ENCODE measurements around the gene ADAP1. TPM values are rescaled to one million over a fixed set of nuclear protein-coding genes. Genes with fewer than 3 reads are reported as not detected.

Gene ADAP1
- total RNA-seq, 1 donor from 2014 or later: 32.0 TPM

DNA sequence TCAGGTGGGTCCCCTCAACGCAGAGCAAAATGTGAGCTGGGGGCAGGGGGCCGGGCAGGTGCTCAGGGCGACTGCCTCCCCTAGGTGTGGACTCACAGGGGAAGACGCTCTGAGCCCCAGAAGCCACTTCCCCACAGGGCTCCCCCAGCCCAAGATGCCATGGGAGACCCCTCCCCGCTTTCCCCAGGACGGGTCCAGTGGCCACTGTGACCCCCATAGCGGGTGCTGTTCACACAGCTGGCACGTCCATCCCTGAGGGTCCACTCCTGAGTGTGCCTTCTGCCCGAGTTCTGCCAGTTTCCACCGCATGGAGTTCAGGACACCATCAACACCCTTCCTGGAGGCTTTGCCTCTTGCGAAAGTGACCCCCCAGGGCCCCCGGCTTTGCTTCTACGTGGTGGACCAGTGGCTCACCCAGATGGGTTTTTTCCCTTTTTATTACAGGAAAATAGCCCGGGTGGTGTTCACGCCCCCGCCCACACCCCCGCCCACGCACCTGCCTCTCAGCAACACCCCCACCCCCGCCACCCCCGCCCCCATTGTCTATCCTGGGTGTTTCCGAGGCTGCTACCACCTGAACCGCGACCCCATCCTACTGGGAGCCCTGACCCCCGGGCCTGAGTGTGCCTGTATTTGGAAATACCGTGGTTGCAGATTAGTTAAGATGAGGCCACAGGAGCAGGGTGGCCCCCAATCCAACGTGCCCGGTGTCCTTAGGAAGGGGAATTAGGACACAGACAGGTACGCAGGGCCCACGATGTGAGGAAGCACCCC, 32.0 kb downstream of the ADAP1 start:
- DNase-seq: no peak

GRCh38 chr7:921581-922333, 32.7 kb downstream of the ADAP1 start:
- DNase-seq: no peak

GRCh38 chr7:921071-921461, 33.4 kb downstream of the ADAP1 start:
- DNase-seq: no peak

- no peak for DNase-seq
These were observed 34.0 kb downstream of the ADAP1 start for GRCh38 chr7:920351-921070.

- no peak for DNase-seq
These were observed 34.5 kb downstream of the ADAP1 start for GRCh38 chr7:919924-920341.

DNA sequence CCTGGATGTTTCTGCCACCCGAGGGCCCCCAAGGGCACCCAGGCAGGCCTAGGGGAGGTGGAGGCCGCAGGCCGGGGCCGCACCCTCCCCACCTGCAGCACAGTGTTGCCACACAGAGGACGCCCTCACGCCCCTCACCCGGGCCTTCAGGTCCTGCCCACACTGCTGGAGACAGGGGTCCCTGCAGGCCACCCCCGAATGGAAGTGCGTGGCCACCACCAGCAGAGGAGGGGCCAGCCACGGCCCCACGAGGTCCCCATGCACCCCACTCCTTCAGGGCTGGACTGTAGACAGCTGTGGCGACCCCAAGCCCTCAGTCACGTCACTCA, 35.4 kb downstream of the ADAP1 start:
- no peak for DNase-seq

DNA sequence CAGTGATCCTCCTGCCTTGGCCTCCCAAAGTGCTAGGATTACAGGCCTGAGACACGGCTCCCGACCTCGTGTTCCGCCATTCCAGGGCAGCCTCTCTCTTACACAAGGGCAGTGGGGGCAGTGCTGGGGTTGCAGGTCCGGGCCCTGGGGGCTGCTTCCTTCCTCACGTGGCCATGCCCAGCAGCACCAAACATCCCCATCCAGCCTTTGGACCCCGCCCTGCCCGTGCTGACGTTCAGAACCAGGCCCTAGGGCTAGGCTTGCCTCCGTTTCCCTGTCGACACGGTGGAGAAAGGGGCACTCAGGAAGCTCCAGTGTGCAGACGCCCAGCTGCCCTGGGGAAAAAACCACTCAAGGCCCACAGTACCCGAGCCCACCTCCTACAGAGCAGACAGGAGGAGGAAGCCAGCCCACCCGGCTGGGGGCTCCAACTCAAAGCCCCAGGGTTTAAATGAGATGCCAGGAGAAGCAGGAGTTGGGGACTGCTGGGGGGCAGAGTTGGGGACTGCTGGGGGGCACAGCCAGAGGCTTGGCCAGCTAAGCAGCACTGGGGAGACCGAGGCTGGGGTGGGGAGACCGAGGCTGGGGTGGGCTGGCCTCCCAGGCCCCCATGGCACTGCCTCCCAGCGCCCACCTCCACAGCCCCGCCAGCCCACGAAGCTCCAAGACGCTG, 35.9 kb downstream of the ADAP1 start:
- DNase-seq: no peak

DNA sequence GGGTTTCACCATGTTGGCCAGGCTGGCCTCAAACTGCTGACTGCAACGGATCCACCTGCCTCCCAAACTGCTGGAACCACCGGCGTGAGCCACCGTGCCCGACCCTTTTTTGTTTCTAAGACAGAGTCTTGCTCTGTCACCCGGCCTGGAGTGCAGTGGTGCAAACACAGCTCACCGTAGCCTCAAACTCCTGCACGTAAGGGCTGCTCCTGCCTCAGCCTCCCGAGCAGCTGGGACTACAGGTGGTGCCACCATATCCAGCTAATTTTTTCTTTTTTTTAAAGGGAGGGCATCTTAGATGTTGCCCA, 36.4 kb downstream of the ADAP1 start:
- DNase-seq: no peak

- DNase-seq: no peak
These were observed 37.0 kb downstream of the ADAP1 start for GRCh38 chr7:917255-918117.

- DNase-seq: no peak
These were observed 38.1 kb downstream of the ADAP1 start for GRCh38 chr7:916291-916941.

DNA sequence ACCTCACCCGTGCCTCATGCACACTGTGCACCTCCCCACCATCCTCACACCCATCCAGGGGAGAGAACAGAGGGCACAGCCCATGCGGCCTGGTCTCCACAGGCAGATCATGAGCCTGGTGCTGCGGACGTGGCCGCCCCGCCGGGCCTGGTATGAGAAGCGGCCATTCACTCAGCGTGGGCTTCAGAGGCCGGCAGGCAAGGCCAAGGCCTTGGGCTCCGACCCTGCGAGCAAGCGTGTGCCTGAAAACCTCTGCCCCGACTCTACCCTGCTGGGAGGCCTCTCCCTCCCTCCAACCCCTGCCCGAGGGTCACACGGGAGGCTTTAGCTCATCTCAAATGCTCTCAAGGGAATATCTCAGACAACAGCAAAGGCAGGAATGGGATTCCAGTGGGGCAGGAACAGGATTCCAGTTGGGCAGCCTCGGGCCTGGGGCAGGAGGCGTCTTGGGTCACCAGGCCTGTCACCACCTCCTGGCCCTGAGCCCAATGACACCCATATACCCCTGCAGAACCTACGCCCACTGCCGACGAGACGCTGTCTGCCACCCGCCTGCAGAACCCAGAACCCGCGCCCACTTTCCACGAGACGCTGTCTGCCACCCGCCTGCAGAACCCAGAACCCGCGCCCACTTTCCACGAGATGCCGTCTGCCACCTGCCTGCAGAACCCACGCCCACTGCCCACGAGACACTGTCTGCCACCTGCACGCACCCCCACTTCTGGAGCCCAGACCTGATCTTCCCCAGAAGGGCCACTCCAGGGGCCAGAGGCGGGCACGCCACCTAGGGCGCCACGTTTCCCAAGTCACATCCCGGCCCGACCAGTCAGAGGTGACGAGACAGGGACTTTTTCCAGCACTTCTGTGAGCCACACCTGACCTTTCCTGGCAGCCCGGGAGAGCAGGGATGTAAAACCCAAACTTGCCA, 38.9 kb downstream of the ADAP1 start:
- DNase-seq: no peak

- no peak for DNase-seq
These were observed 39.8 kb downstream of the ADAP1 start for GRCh38 chr7:914521-915194.

- peak; percentile 54 for DNase-seq
These were observed 40.6 kb downstream of the ADAP1 start for GRCh38 chr7:913736-914520.

- DNase-seq: peak; percentile 54
These were observed 42.5 kb downstream of the ADAP1 start for GRCh38 chr7:911791-912480.

DNA sequence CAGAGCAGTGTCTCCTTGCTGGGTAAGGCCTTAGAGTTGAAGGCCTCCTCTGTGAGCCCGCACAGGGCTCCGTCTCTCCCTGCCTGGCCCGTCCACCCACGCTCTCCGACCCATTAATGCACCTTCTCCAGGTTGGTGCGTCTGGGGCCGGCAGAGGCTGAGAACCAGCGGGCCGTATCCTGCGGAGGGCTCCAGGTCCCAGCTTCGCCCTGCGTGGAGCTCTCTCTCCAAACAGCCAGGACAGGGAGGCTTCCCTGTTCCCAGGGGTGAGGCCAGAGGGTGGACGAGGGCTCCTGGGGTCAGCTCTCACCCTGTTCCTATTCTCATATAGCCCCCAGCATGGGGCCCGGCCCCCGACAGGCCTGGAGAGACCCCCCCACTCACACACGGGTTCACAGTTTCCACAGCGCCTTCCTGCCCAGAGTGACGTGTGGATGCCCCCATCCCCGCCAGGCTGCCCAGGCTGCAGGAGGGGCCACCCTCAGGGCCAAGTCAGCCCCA, 43.5 kb downstream of the ADAP1 start:
- no peak for DNase-seq

- DNase-seq: no peak
These were observed 44.0 kb downstream of the ADAP1 start for GRCh38 chr7:910441-910861.

- DNase-seq: no peak
These were observed 44.8 kb downstream of the ADAP1 start for GRCh38 chr7:909358-910329.
